BJ (cell line): Measurements from ENCODE around the gene CEP57L1. TPM values are rescaled to one million over a fixed set of nuclear protein-coding genes. Genes with fewer than 3 reads are reported as not detected.

Experiments used
- CTCF ChIA-PET: fragments of 350-600 bp; formaldehyde crosslinking; extraction: SDS; loops from one replicate; lab custom pipeline; 2021; ENCODE audit warnings: antibody characterized with exemption, inconsistent platforms; lab: Yijun Ruan, JAX
- POLR2A ChIA-PET: fragments of 300-600 bp; sonication (Branson Sonifier 250); formaldehyde crosslinking; extraction: SDS; loops from one replicate; lab custom pipeline; 2021; ENCODE audit warnings: antibody characterized with exemption; lab: Charles Lee
- DNase-seq: peaks from one replicate; pipeline ENCODE4 v3.0.0-alpha.2; 2011; ENCODE audit warnings: low read depth
- H3K27me3 ChIP-seq: 2 replicates; pipeline ENCODE4 v1.6.0; 2011; ENCODE audit warnings: low read length; ENCODE audit not compliant: control insufficient read depth, insufficient read depth
- H3K36me3 ChIP-seq: 2 replicates; pipeline ENCODE4 v1.5.1; 2011; ENCODE audit warnings: low read length; ENCODE audit not compliant: control insufficient read depth, insufficient read depth
- H3K4me3 ChIP-seq: 2 replicates; pipeline ENCODE4 v1.5.1; 2011; ENCODE audit warnings: low read depth, mild to moderate bottlenecking, control low read depth, low read length
- CTCF ChIP-seq: IDR thresholded peaks from 2 replicates; pipeline ENCODE4 v1.5.1; 2011; ENCODE audit warnings: low read depth, mild to moderate bottlenecking, control low read depth, inconsistent platforms, low read length, moderate library complexity; ENCODE audit not compliant: insufficient read depth
- polyA plus RNA-seq: library from polyadenylated mRNA; depleted of rRNA; stranded (reverse); fragments of >200 nt; gene quantifications from 2 replicates; pipeline ENCODE4 v1.2.3, GENCODE V29; 2011

Gene CEP57L1
- polyA plus RNA-seq, 1 experiment = 11.2 TPM

DNA sequence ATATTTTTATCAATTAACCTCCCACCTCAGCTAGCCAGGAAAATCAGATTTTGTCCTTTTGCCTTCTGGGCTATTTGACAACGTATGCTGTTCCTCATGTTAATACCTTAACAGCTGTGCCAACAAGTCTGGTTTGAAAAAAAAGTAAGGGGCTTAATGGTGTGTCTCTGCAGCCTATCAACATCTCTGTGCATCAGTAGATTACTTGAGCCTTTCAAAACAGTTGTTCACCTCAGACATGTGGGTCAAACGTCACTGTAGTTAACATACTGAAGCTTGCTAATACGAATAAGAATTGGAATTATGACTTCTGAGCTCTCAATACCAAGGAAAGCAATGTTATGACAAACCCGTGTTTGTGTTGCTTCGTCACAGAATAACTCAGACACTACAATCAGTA, 23.0 kb downstream of the CEP57L1 start:
- CTCF ChIA-PET = interaction anchor here (0.8 kb wide), 1 partner anchor 265 kb away, joined by 3 read pairs; no protein-coding TSS in a partner anchor
- no peak for DNase-seq
- POLR2A ChIA-PET = no interaction called here

GRCh38 chr6:109118871-109119354, 23.6 kb downstream of the CEP57L1 start:
- Histone ChIP-seq H3K4me3 (no peak overlapping the region), H3K36me3 (no peaks in the 10 kb centered on the region; the same call in 1 of the 2 replicates), H3K27me3 (no peaks in the 10 kb centered on the region)
- DNase-seq = no peak
- ChIA-PET CTCF (interaction anchor here (0.8 kb wide), 1 partner anchor 264 kb away, joined by 3 read pairs; no protein-coding TSS in a partner anchor), POLR2A (no interaction called here)
- TF ChIP-seq CTCF = no peak

More for the DNA sequence above, 23.0 kb downstream of the CEP57L1 start:
- Histone ChIP-seq H3K36me3 (no peaks in the 10 kb centered on the region), H3K4me3 (no peak overlapping the region), H3K27me3 (no peaks in the 10 kb centered on the region)
- TF ChIP-seq CTCF = no peak

DNA sequence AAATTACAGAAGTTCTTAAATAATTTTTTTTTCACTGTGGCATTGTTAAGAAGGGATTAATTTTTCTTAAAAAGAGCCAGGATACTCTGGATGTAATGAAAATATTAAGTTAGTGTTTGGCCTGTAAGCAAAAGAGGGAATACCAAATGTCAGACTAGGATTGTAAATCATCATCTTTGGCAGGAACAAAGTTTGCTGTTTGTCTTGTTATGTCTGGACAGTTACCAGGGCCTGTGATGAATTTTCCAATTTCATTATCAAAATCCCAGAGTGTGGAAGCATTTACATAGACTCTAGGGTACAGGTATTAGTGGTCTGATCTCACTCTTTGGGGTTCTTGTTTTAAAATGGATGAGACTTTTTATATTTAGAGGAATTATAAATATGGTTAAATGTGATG, 26.1 kb downstream of the CEP57L1 start:
- Histone ChIP-seq H3K4me3 (no peak overlapping the region), H3K27me3 (no peaks in the 10 kb centered on the region), H3K36me3 (no peaks in the 10 kb centered on the region; the same call in 1 of the 2 replicates)
- ChIA-PET CTCF (interaction anchor here (1.3 kb wide), 1 partner anchor 22 kb away, joined by 3 read pairs; no protein-coding TSS in a partner anchor), POLR2A (interaction anchor here (0.5 kb wide), 1 partner anchor 263 kb away, joined by 3 read pairs; no protein-coding TSS in a partner anchor)
- TF ChIP-seq CTCF = no peak
- DNase-seq = no peak

DNA sequence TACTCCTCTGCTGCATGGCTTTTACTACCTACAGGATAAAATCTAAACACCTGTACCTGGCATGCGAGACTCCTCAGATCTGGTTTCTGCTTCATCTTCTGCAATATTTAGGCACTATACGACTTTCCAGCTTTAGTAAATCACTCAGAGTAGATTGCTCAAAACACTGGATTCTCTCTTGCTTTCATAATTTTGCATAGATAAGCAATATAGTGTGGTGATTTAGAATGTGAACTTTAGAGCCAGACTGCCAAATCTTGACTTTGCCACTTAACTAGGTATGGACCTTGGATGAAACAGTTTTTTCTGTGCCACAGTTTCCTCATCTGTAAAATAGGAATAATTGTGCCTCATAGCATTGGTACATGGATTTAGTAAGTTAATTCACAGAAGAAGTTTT, 28.9 kb downstream of the CEP57L1 start:
- no peak for TF ChIP-seq CTCF
- POLR2A ChIA-PET = no interaction called here

DNA sequence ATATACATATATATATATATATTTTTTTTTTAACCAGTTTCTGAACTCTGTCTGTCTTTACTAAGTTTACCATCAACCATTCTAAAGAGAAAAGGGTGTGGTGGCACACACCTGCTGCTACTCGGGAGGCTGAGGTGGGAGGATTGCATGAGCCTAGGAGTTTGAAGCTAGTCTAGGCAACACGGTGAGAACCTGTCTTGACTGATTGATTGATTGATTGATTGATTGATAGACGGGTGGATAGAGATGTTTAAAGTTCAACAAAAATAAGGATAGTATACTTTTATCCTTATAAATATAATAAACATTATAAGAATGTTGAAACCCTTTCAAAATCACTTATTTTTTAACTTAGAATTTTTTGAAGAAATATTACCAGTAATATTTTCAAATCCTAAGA, 30.2 kb downstream of the CEP57L1 start:
- no peak for DNase-seq
- CTCF ChIA-PET = no interaction called here
- POLR2A ChIA-PET = no interaction called here
- TF ChIP-seq CTCF = no peak
- H3K4me3 ChIP-seq = no peak overlapping the region
- no peaks in the 10 kb centered on the region; the same call in 1 of the 2 replicates for H3K36me3 ChIP-seq
- H3K27me3 ChIP-seq = no peaks in the 10 kb centered on the region

More for the DNA sequence above, 28.9 kb downstream of the CEP57L1 start:
- no peak for DNase-seq
- no peak overlapping the region for H3K4me3 ChIP-seq
- H3K36me3 ChIP-seq = no peaks in the 10 kb centered on the region; the same call in 1 of the 2 replicates
- no peaks in the 10 kb centered on the region for H3K27me3 ChIP-seq
- CTCF ChIA-PET = no interaction called here
